ENCODE measurements around the gene NNAT. TPM values are rescaled to one million over a fixed set of nuclear protein-coding genes. Genes with fewer than 3 reads are reported as not detected.

Gene NNAT
- total RNA-seq, 1 donor from 2014 or later: 20.3 TPM

- H3K36me3 ChIP-seq (ENCODE audit: control insufficient read depth, insufficient read depth, low read length): no peaks in the 10 kb centered on the region
- H3K27me3 ChIP-seq (ENCODE audit: control insufficient read depth, insufficient read depth, low read length): peaks cover 34% of the 10 kb centered on the region
- no peak for TF ChIP-seq CTCF (IDR thresholded peaks at IDR 0.05; ENCODE audit: insufficient read depth, low read length, poor library complexity, severe bottlenecking)
- no peak for DNase-seq (ENCODE audit: low read depth)
- no peak overlapping the region for H3K4me3 ChIP-seq (ENCODE audit: low read depth, low read length)
These were observed 46.2 kb downstream of the NNAT start for GRCh38 chr20:37567331-37567665.

GRCh38 chr20:37567671-37568588, 46.9 kb downstream of the NNAT start:
- peaks cover 34% of the 10 kb centered on the region for H3K27me3 ChIP-seq (ENCODE audit: control insufficient read depth, insufficient read depth, low read length)
- no peak for DNase-seq (ENCODE audit: low read depth)
- H3K4me3 ChIP-seq (ENCODE audit: low read depth, low read length): no peak overlapping the region
- TF ChIP-seq CTCF (IDR thresholded peaks at IDR 0.05; ENCODE audit: insufficient read depth, low read length, poor library complexity, severe bottlenecking): no peak
- no peaks in the 10 kb centered on the region for H3K36me3 ChIP-seq (ENCODE audit: control insufficient read depth, insufficient read depth, low read length)

DNA sequence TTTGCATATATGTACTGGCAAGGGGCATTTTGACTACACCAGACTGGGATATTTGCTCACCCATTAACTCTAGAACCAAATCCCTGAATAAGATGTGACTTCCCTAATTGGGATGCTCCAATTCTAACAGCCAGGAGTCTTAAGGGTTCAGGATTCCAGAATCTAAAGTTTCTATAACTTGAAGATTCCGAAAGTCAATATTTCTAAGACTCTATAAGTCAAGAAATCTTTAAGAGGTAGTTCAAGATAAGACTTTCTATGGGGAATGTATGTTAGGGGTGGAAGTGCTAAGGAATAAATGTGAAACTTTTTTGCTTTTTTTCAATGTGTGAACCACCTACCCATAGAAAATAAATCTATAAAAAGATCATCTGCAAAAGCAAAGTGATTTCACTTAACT, 49.4 kb downstream of the NNAT start:
- no peak for TF ChIP-seq CTCF (IDR thresholded peaks at IDR 0.05; ENCODE audit: insufficient read depth, low read length, poor library complexity, severe bottlenecking)
- Histone ChIP-seq H3K36me3 (ENCODE audit: control insufficient read depth, insufficient read depth, low read length) (no peaks in the 10 kb centered on the region), H3K4me3 (ENCODE audit: low read depth, low read length) (no peak overlapping the region), H3K27me3 (ENCODE audit: control insufficient read depth, insufficient read depth, low read length) (peaks cover 16% of the 10 kb centered on the region)
- no peak for DNase-seq (ENCODE audit: low read depth)

GRCh38 chr20:37571033-37571432, 50.0 kb downstream of the NNAT start:
- H3K27me3 ChIP-seq (ENCODE audit: control insufficient read depth, insufficient read depth, low read length): peaks cover 13% of the 10 kb centered on the region
- DNase-seq (ENCODE audit: low read depth): no peak
- H3K36me3 ChIP-seq (ENCODE audit: control insufficient read depth, insufficient read depth, low read length): no peaks in the 10 kb centered on the region
- no peak for TF ChIP-seq CTCF (IDR thresholded peaks at IDR 0.05; ENCODE audit: insufficient read depth, low read length, poor library complexity, severe bottlenecking)
- no peak overlapping the region for H3K4me3 ChIP-seq (ENCODE audit: low read depth, low read length)

Other genes with a start within 250 kb of the NNAT start
- gene MANBAL, start 231.6 kb upstream of the NNAT start, total RNA-seq: 39.2 and 56.8 TPM in 2 replicates
- 49.7 and 60.5 TPM in 2 replicates for gene SRC, start 175.1 kb upstream of the NNAT start, total RNA-seq
- gene BLCAP, start 6.6 kb downstream of the NNAT start, total RNA-seq: 36.3 and 37.9 TPM in 2 replicates
- gene CTNNBL1, start 172.8 kb downstream of the NNAT start, total RNA-seq: 28.8 and 40.5 TPM in 2 replicates

All from kidney epithelial cell (primary cell).